Endothelial cell (in vitro differentiated cells): ENCODE measurements around the gene CAB39. TPM values are rescaled to one million over a fixed set of nuclear protein-coding genes. Genes with fewer than 3 reads are reported as not detected.

Experiments used
- DNase-seq: peaks from one replicate; pipeline ENCODE4 v3.0.0; 2021; ENCODE audit warnings: low spot score
- H3K27ac Mint-ChIP-seq: one replicate; pipeline ENCODE4 v1.8.0; 2021; ENCODE audit warnings: mixed read lengths, inconsistent platforms; ENCODE audit not compliant: unreplicated experiment
- H3K27me3 Mint-ChIP-seq: one replicate; pipeline ENCODE4 v1.8.0; 2021; ENCODE audit warnings: mild to moderate bottlenecking, moderate library complexity, mixed read lengths, inconsistent platforms; ENCODE audit not compliant: unreplicated experiment
- H3K36me3 Mint-ChIP-seq: one replicate; pipeline ENCODE4 v1.8.0; 2021; ENCODE audit warnings: mild to moderate bottlenecking, low read depth, mixed read lengths, inconsistent platforms; ENCODE audit not compliant: unreplicated experiment
- H3K4me1 Mint-ChIP-seq: one replicate; pipeline ENCODE4 v1.8.0; 2021; ENCODE audit warnings: mild to moderate bottlenecking, mixed read lengths, inconsistent platforms; ENCODE audit not compliant: unreplicated experiment
- H3K4me3 Mint-ChIP-seq: one replicate; pipeline ENCODE4 v1.8.0; 2021; ENCODE audit warnings: mild to moderate bottlenecking, mixed read lengths, inconsistent platforms; ENCODE audit not compliant: unreplicated experiment
- H3K9me3 Mint-ChIP-seq: one replicate; pipeline ENCODE4 v1.8.0; 2021; ENCODE audit warnings: mixed read lengths, inconsistent platforms; ENCODE audit not compliant: unreplicated experiment
- total RNA-seq: library from RNA; stranded (reverse); fragmentation: NEBNext Ultra II Directional; extraction: Animal tissue kit (Norgen Biotek cat#: 25700); gene quantifications from one replicate; pipeline ENCODE4 v1.2.1, GENCODE V29; 2021; ENCODE audit not compliant: unreplicated experiment
- TF ChIP-seq, protein P1 (sequence below): fragments of 200-600 bp; sonication (generic); IDR thresholded peaks from one replicate; pipeline ENCODE4 v1.5.0; 2021; ENCODE audit warnings: antibody characterized with exemption; ENCODE audit not compliant: unreplicated experiment

CAB39 gene
- total RNA-seq, 1 donor from 2014 or later = 48.7 TPM

DNA sequence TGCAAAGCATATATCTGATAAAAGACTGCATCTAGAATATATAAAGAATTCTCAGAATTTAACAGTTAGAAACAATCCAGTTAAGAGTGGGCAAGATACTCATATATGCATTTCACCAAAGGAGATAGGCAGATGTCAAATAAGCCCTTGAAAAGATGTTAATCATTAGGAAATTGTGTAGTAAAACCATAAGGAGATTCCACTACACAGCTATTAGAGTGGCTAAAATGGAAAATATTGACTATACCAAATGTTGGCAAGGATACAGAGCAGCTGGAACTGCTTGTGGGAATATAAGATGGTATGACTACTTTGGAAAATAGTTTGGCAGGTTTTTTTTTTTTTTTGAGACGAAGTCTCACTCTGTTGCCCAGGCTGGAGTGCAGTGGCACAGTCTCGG lies 59.5 kb downstream of the CAB39 start:
- peaks cover 4% of the 10 kb centered on the region for H3K36me3 Mint-ChIP-seq
- TF ChIP-seq, protein P1, sequence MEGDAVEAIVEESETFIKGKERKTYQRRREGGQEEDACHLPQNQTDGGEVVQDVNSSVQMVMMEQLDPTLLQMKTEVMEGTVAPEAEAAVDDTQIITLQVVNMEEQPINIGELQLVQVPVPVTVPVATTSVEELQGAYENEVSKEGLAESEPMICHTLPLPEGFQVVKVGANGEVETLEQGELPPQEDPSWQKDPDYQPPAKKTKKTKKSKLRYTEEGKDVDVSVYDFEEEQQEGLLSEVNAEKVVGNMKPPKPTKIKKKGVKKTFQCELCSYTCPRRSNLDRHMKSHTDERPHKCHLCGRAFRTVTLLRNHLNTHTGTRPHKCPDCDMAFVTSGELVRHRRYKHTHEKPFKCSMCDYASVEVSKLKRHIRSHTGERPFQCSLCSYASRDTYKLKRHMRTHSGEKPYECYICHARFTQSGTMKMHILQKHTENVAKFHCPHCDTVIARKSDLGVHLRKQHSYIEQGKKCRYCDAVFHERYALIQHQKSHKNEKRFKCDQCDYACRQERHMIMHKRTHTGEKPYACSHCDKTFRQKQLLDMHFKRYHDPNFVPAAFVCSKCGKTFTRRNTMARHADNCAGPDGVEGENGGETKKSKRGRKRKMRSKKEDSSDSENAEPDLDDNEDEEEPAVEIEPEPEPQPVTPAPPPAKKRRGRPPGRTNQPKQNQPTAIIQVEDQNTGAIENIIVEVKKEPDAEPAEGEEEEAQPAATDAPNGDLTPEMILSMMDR = no peak
- no peaks in the 10 kb centered on the region for H3K27me3 Mint-ChIP-seq
- no peak overlapping the region for H3K27ac Mint-ChIP-seq
- DNase-seq = no peak
- H3K4me3 Mint-ChIP-seq = no peak overlapping the region
- H3K9me3 Mint-ChIP-seq = no peaks in the 10 kb centered on the region
- peaks cover 4% of the 10 kb centered on the region for H3K4me1 Mint-ChIP-seq

DNA sequence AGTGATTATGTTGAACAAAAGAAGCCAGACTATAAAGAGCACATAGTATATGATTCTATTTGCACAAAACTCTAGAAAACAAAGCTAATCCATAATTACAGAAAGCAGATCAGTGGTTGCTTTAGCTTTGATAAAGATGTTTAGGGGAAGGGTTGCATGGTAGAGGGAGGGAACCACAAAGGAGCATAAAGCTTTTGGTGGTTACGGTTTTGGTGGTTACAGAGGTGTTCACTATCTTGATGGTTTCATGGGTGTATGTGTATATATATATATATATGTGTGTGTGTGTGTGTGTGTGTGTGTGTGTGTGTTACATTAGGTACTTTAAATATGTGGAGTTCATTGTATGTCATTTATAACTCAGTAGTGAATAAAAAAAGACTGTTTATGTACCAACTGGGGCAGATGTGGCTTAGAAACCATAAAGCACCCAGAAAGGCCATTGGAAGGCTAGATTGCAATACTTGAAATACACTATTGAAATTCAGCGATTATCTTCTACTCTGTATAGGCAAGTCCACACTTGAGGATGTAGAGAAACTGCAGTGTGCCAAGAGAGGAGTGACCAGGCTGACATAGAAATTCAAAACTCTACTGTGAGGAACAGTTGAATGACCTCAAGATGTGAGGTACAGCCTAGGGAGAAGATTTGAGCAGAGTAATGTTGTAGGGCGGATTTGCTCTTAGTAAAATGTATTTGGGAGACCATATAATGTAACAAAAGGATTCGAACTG lies 60.6 kb downstream of the CAB39 start:
- TF ChIP-seq, protein P1 = no peak
- no peaks in the 10 kb centered on the region for H3K9me3 Mint-ChIP-seq
- no peak overlapping the region for H3K27ac Mint-ChIP-seq

DNA sequence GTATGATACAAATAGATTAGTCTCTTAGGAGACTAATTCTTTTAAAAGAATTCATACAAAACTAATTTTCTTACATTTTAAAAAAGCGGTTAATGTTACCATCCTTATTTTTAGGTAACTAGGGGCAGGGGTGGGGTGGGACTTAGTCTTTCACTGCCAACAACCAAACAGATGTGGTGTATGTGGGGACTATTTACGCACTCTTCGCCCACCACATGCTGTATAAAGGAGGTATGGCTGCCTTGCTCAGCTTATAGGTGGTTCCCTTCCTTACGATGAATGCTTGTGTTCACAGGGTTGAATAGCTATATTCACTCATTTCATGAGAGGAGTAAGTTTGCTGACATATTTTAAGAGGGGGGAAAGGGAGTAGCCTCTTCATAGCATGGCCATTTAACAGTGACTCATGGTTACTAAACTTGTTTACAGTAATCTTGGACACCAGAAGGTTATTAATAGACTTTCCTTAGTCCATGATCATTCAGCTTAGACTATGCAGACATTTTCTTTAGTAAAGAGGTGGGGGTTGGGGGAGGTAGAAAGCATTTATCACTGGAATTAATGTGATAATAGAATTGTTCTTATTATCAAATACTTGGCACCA lies 61.8 kb downstream of the CAB39 start:
- H3K27ac Mint-ChIP-seq = no peak overlapping the region

More for the DNA sequence above, 60.6 kb downstream of the CAB39 start:
- Mint-ChIP-seq H3K36me3 (peaks cover 8% of the 10 kb centered on the region), H3K4me3 (no peak overlapping the region), H3K4me1 (peaks cover 10% of the 10 kb centered on the region), H3K27me3 (no peaks in the 10 kb centered on the region)
- no peak for DNase-seq

DNA sequence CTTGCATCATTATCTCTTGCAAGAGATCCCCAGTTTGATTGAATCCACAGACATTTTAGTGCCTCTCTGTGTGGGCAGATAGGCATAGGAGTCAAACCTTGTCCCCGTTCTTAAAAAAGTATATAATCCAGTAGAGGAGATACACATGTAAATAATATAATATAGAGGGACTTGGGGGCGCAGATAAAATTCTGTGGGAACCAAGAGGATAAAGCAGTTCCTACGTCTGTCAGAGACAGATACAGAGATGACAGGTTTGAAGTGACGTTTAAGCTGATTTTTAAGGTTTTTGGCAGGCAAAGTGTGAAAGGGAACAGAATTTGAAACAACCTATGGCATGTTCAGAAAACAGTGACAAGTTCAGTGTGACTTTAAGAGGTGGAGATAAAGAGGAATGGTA lies 63.1 kb downstream of the CAB39 start:
- H3K4me1 Mint-ChIP-seq = peaks cover 11% of the 10 kb centered on the region
- H3K4me3 Mint-ChIP-seq = no peak overlapping the region
- peaks cover 8% of the 10 kb centered on the region for H3K36me3 Mint-ChIP-seq
- no peaks in the 10 kb centered on the region for H3K9me3 Mint-ChIP-seq
- TF ChIP-seq, protein P1 = no peak
- H3K27me3 Mint-ChIP-seq = no peaks in the 10 kb centered on the region
- no peak for DNase-seq
- peak overlapping the region; percentile 61 for H3K27ac Mint-ChIP-seq

More for the DNA sequence above, 61.8 kb downstream of the CAB39 start:
- TF ChIP-seq, protein P1 = no peak
- no peak for DNase-seq
- Mint-ChIP-seq H3K4me1 (peaks cover 11% of the 10 kb centered on the region), H3K4me3 (no peak overlapping the region), H3K36me3 (peaks cover 8% of the 10 kb centered on the region), H3K9me3 (no peaks in the 10 kb centered on the region), H3K27me3 (no peaks in the 10 kb centered on the region)

DNA sequence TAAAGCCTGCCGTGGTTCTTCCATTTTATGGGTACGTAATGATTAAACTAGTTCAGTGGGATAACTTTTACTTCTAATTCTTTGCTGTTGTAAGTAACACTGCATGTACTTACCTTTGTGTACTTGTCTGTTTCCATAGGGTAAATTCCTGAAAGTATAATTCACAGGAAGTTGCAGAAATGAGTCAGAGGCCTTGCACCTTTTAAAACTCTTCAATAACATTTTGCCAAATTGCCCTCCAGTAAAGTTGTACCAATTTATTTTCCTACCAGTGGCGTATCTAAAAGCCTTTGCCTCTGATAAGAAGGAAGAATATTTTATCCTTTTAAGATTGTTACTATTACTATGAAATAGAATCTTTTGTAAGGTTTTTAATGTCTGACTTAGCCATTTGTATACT lies 65.1 kb downstream of the CAB39 start:
- peak overlapping the region; percentile 49 for H3K27ac Mint-ChIP-seq
- DNase-seq = no peak
- no peak overlapping the region for H3K4me3 Mint-ChIP-seq
- no peaks in the 10 kb centered on the region for H3K9me3 Mint-ChIP-seq
- H3K27me3 Mint-ChIP-seq = no peaks in the 10 kb centered on the region
- peaks cover 17% of the 10 kb centered on the region for H3K36me3 Mint-ChIP-seq
- H3K4me1 Mint-ChIP-seq = peaks cover 11% of the 10 kb centered on the region
- TF ChIP-seq, protein P1 = no peak
